ENCODE results near the gene LSR.
"Not testable (repeated sequence)": the region's sequence is repeated elsewhere in the genome, so short reads cannot be mapped to it uniquely, and the experiment has no call there.

Gene LSR

GRCh38 chr19:35220315-35220921 lies 28.4 kb upstream of the LSR start:
- FAIRE-seq = no peak

- FAIRE-seq = not testable (repeated sequence)
Observed at GRCh38 chr19:35220973-35221590, 27.7 kb upstream of the LSR start.

GRCh38 chr19:35222373-35223015 lies 26.3 kb upstream of the LSR start:
- no peak for FAIRE-seq

- no peak for FAIRE-seq
Observed at GRCh38 chr19:35223084-35223790, 25.6 kb upstream of the LSR start.

GRCh38 chr19:35223862-35224505 lies 24.8 kb upstream of the LSR start:
- no peak for FAIRE-seq

GRCh38 chr19:35224681-35225571 lies 23.9 kb upstream of the LSR start:
- no peak for FAIRE-seq

- FAIRE-seq = no peak
Observed at GRCh38 chr19:35225951-35226350, 22.9 kb upstream of the LSR start.

- no peak for FAIRE-seq
Observed at GRCh38 chr19:35226748-35227147, 22.1 kb upstream of the LSR start.

GRCh38 chr19:35228177-35228930 lies 20.4 kb upstream of the LSR start, which contains the start of gene FAM187B:
FAM187B (minus strand) TSS chr19:35228739; CDS start chr19:35228680, 59 bp downstream.
- no peak for FAIRE-seq

GRCh38 chr19:35229601-35230000 lies 19.2 kb upstream of the LSR start:
- FAIRE-seq = no peak

- no peak for FAIRE-seq
Observed at GRCh38 chr19:35231956-35232645, 16.7 kb upstream of the LSR start.

- FAIRE-seq = no peak
Observed at GRCh38 chr19:35232912-35233311, 15.9 kb upstream of the LSR start.

GRCh38 chr19:35236638-35237400 lies 12.0 kb upstream of the LSR start:
- no peak for FAIRE-seq

- not testable (repeated sequence) for FAIRE-seq
Observed at GRCh38 chr19:35239597-35239996, 9.2 kb upstream of the LSR start.

GRCh38 chr19:35240327-35240726 lies 8.5 kb upstream of the LSR start:
- FAIRE-seq = no peak

GRCh38 chr19:35241417-35241816 lies 7.4 kb upstream of the LSR start:
- FAIRE-seq = no peak

- no peak for FAIRE-seq
Observed at GRCh38 chr19:35246466-35247092, 2.2 kb upstream of the LSR start.

- no peak for FAIRE-seq
Observed at GRCh38 chr19:35247526-35248309, 1.1 kb upstream of the LSR start.
